NK-92 (cell line): Measurements from ENCODE around the gene ALDH1L2.
"Not testable (repeated sequence)": the region's sequence is repeated elsewhere in the genome, so short reads cannot be mapped to it uniquely, and the experiment has no call there.

Source experiments
- DNase-seq: peaks from one replicate; lab custom pipeline; 2025; ENCODE audit not compliant: unreplicated experiment; lab: John Stamatoyannopoulos, UW

The ALDH1L2 gene

GRCh38 chr12:104986022-104986941 is 98.0 kb downstream of the ALDH1L2 start, which contains the start of gene NOPCHAP1:
TSS of gene NOPCHAP1 (plus strand) at chr12:104986316. CDS start at chr12:104986353, 37 bp downstream.
- peak; percentile 18 for DNase-seq

GRCh38 chr12:104985206-104985605 is 99.1 kb downstream of the ALDH1L2 start:
- DNase-seq: no peak

- DNase-seq: not testable (repeated sequence)
Observed at GRCh38 chr12:104977688-104978087, 106.6 kb downstream of the ALDH1L2 start.

GRCh38 chr12:104976703-104977102 is 107.6 kb downstream of the ALDH1L2 start:
- no peak for DNase-seq

- no peak for DNase-seq
Observed at GRCh38 chr12:104975587-104976343, 108.5 kb downstream of the ALDH1L2 start.

- no peak for DNase-seq
Observed at GRCh38 chr12:104974626-104975290, 109.5 kb downstream of the ALDH1L2 start.

GRCh38 chr12:104973250-104973649 is 111.0 kb downstream of the ALDH1L2 start:
- no peak for DNase-seq

- DNase-seq: no peak
Observed at GRCh38 chr12:104971306-104971705, 113.0 kb downstream of the ALDH1L2 start.
